ENCODE data around the gene RBM18. TPM values are rescaled to one million over a fixed set of nuclear protein-coding genes. Genes with fewer than 3 reads are reported as not detected.

RBM18 gene
- total RNA-seq, 4 donors from 2014 or later, result 2.5 to 16.9 (median 8.2) TPM

GRCh38 chr9:122239722-122240121 is 24.9 kb downstream of the RBM18 start:
- H3K9me3 ChIP-seq, result no peaks in the 10 kb centered on the region
- H3K36me3 ChIP-seq, result peaks cover 0 to 69% (median 22%) of the 10 kb centered on the region in 3 donors
- no peaks in the 10 kb centered on the region for H3K4me1 ChIP-seq
- no peaks in the 10 kb centered on the region for H3K27me3 ChIP-seq
- intact Hi-C loops (cut with DNase I), result no loop called here
- no peak overlapping the region for H3K4me3 ChIP-seq
- H3K27ac ChIP-seq, result no peak overlapping the region
- no peak for DNase-seq
- 73 to 78% methylated on average over 5 of the region's 5 CpGs for WGBS, 2 donors
- TF ChIP-seq CTCF (IDR thresholded peaks at IDR 0.05) (no peak), POLR2A (IDR thresholded peaks at IDR 0.05) (no peak)

- no peaks in the 10 kb centered on the region for H3K9me3 ChIP-seq
- intact Hi-C loops (cut with DNase I), result no loop called here
- 80 to 82% methylated on average over 10 of the region's 10 CpGs for WGBS, 2 donors
- H3K27me3 ChIP-seq, result peaks cover 0 to 15% (median under 1%) of the 10 kb centered on the region in 4 donors
- DNase-seq, result no peak
- H3K36me3 ChIP-seq, result peaks cover 0 to 38% (median 14%) of the 10 kb centered on the region in 3 donors
- no peak overlapping the region for H3K4me3 ChIP-seq
- no peaks in the 10 kb centered on the region for H3K4me1 ChIP-seq
- TF ChIP-seq CTCF (IDR thresholded peaks at IDR 0.05), result no peak
- no peak for TF ChIP-seq POLR2A (IDR thresholded peaks at IDR 0.05)
- no peak overlapping the region for H3K27ac ChIP-seq
Measured at GRCh38 chr9:122236681-122237080, 28.0 kb downstream of the RBM18 start.

- WGBS, 2 donors, result 75 to 79% methylated on average over 6 to 7 of the region's 7 CpGs
- Histone ChIP-seq H3K4me1 (peaks cover 0 to 2% (median 0%) of the 10 kb centered on the region in 3 donors), H3K27me3 (peaks cover 0 to 40% (median 12%) of the 10 kb centered on the region in 4 donors), H3K27ac (no peak overlapping the region), H3K4me3 (no peak overlapping the region), H3K9me3 (no peaks in the 10 kb centered on the region), H3K36me3 (peaks cover 0 to 13% (median 0%) of the 10 kb centered on the region in 3 donors)
- no peak for DNase-seq
- no peak for TF ChIP-seq CTCF (IDR thresholded peaks at IDR 0.05)
- no peak for TF ChIP-seq POLR2A (IDR thresholded peaks at IDR 0.05)
- intact Hi-C loops (cut with DNase I), result no loop called here
Measured at GRCh38 chr9:122234022-122234748, 30.5 kb downstream of the RBM18 start.

- H3K9me3 ChIP-seq, result no peaks in the 10 kb centered on the region
- no peak overlapping the region for H3K27ac ChIP-seq
- 69 to 76% methylated on average over 6 of the region's 6 CpGs for WGBS, 2 donors
- TF ChIP-seq POLR2A (IDR thresholded peaks at IDR 0.05) (no peak), CTCF (IDR thresholded peaks at IDR 0.05) (no peak)
- intact Hi-C loops (cut with DNase I), result no loop called here
- peaks cover 0 to under 1% (median 0%) of the 10 kb centered on the region in 3 donors for H3K36me3 ChIP-seq
- peaks cover 5 to 16% (median 12%) of the 10 kb centered on the region in 3 donors for H3K4me1 ChIP-seq
- no peak for DNase-seq
- no peak overlapping the region for H3K4me3 ChIP-seq
- H3K27me3 ChIP-seq, result peaks cover 7 to 53% (median 16%) of the 10 kb centered on the region in 4 donors
Measured at GRCh38 chr9:122232796-122233306, 31.8 kb downstream of the RBM18 start.

- no peak for DNase-seq
- 25 to 52% methylated on average over 4 of the region's 4 CpGs for WGBS, 2 donors
- H3K9me3 ChIP-seq, result no peaks in the 10 kb centered on the region
- peaks cover 15 to 39% (median 27%) of the 10 kb centered on the region in 3 donors for H3K4me1 ChIP-seq
- no peak for TF ChIP-seq POLR2A (IDR thresholded peaks at IDR 0.05)
- TF ChIP-seq CTCF (IDR thresholded peaks at IDR 0.05), result no peak
- intact Hi-C loops (cut with DNase I), result no loop called here
- H3K36me3 ChIP-seq, result no peaks in the 10 kb centered on the region
- H3K27me3 ChIP-seq, result peaks cover 21 to 87% (median 41%) of the 10 kb centered on the region in 4 donors
- no peak overlapping the region for H3K4me3 ChIP-seq
- H3K27ac ChIP-seq, result no peak overlapping the region
Measured at GRCh38 chr9:122229485-122229837, 35.2 kb downstream of the RBM18 start.

Measured in esophagus squamous epithelium (tissue), 5 donors.